Activated T-helper 9 cell treated with anti-CD3 and anti-CD28 coated beads, Interleukin-2, amount 50 U/mL, for 16 hours (primary cell): ENCODE measurements around the gene FAM174C.

ENCODE experiments used
- DNase-seq: peaks from one replicate; pipeline ENCODE4 v3.0.0-alpha.2; 2020; ENCODE audit warnings: low read depth

FAM174C gene

GRCh38 chr19:1286487-1287353, 11.4 kb downstream of the FAM174C start:
- DNase-seq, result no peak

GRCh38 chr19:1287354-1288225, 12.3 kb downstream of the FAM174C start:
- DNase-seq, result no peak

- no peak for DNase-seq
Observed at GRCh38 chr19:1288226-1288612, 12.9 kb downstream of the FAM174C start.

- DNase-seq, result no peak
Observed at GRCh38 chr19:1288833-1289685, 13.7 kb downstream of the FAM174C start.

- no peak for DNase-seq
Observed at GRCh38 chr19:1289686-1290025, 14.3 kb downstream of the FAM174C start.

- DNase-seq, result no peak
Observed at GRCh38 chr19:1290196-1290702, 14.9 kb downstream of the FAM174C start.

GRCh38 chr19:1290703-1291651, 15.6 kb downstream of the FAM174C start:
- no peak for DNase-seq

- DNase-seq, result no peak
Observed at GRCh38 chr19:1291761-1292418, 16.6 kb downstream of the FAM174C start.

GRCh38 chr19:1292419-1293151, 17.3 kb downstream of the FAM174C start:
- DNase-seq, result no peak

- DNase-seq, result no peak
Observed at GRCh38 chr19:1293782-1294604, 18.7 kb downstream of the FAM174C start.

- DNase-seq, result no peak
Observed at GRCh38 chr19:1294688-1295087, 19.4 kb downstream of the FAM174C start.

GRCh38 chr19:1295169-1296012, 20.1 kb downstream of the FAM174C start:
- no peak for DNase-seq

- DNase-seq, result no peak
Observed at GRCh38 chr19:1296078-1296477, 20.7 kb downstream of the FAM174C start.

GRCh38 chr19:1296575-1297271, 21.4 kb downstream of the FAM174C start:
- no peak for DNase-seq

GRCh38 chr19:1298235-1298634, 22.9 kb downstream of the FAM174C start:
- no peak for DNase-seq

- no peak for DNase-seq
Observed at GRCh38 chr19:1299801-1300200, 24.5 kb downstream of the FAM174C start.
